ENCODE results near the gene HIGD1A. TPM values are rescaled to one million over a fixed set of nuclear protein-coding genes. Genes with fewer than 3 reads are reported as not detected.

Gene HIGD1A
- total RNA-seq, 6 experiments from 2014 or later: 115 to 144 (median 125) TPM

- Mint-ChIP-seq H3K27me3 (ENCODE audit: insufficient read depth) (no peaks in the 10 kb centered on the region), H3K27ac (peak overlapping the region; percentile 17; the same call in 1 of the 2 replicates), H3K4me3 (no peak overlapping the region), H3K9me3 (no peaks in the 10 kb centered on the region), H3K36me3 (ENCODE audit: low read depth) (peaks cover 13% of the 10 kb centered on the region), H3K4me1 (ENCODE audit: low read depth) (peaks cover 10% of the 10 kb centered on the region; the same call in 1 of the 2 replicates)
- no peak for DNase-seq
- TF ChIP-seq, protein P1, sequence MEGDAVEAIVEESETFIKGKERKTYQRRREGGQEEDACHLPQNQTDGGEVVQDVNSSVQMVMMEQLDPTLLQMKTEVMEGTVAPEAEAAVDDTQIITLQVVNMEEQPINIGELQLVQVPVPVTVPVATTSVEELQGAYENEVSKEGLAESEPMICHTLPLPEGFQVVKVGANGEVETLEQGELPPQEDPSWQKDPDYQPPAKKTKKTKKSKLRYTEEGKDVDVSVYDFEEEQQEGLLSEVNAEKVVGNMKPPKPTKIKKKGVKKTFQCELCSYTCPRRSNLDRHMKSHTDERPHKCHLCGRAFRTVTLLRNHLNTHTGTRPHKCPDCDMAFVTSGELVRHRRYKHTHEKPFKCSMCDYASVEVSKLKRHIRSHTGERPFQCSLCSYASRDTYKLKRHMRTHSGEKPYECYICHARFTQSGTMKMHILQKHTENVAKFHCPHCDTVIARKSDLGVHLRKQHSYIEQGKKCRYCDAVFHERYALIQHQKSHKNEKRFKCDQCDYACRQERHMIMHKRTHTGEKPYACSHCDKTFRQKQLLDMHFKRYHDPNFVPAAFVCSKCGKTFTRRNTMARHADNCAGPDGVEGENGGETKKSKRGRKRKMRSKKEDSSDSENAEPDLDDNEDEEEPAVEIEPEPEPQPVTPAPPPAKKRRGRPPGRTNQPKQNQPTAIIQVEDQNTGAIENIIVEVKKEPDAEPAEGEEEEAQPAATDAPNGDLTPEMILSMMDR (IDR thresholded peaks at IDR 0.05): no peak
These were observed 7.9 kb downstream of the HIGD1A start for GRCh38 chr3:42796332-42796885.

GRCh38 chr3:42795621-42796181, 8.6 kb downstream of the HIGD1A start:
- peaks cover 14% of the 10 kb centered on the region for H3K36me3 Mint-ChIP-seq (ENCODE audit: low read depth)
- H3K4me1 Mint-ChIP-seq (ENCODE audit: low read depth): peaks cover 7% of the 10 kb centered on the region
- no peak overlapping the region for H3K27ac Mint-ChIP-seq
- H3K9me3 Mint-ChIP-seq: no peaks in the 10 kb centered on the region
- no peak for DNase-seq
- no peak overlapping the region for H3K4me3 Mint-ChIP-seq
- H3K27me3 Mint-ChIP-seq (ENCODE audit: insufficient read depth): no peaks in the 10 kb centered on the region
- TF ChIP-seq, protein P1 (IDR thresholded peaks at IDR 0.05): no peak

- H3K9me3 Mint-ChIP-seq: no peaks in the 10 kb centered on the region
- H3K4me3 Mint-ChIP-seq: no peak overlapping the region
- no peaks in the 10 kb centered on the region for H3K27me3 Mint-ChIP-seq (ENCODE audit: insufficient read depth)
- no peak for DNase-seq
- H3K4me1 Mint-ChIP-seq (ENCODE audit: low read depth): peaks cover 5% of the 10 kb centered on the region
- TF ChIP-seq, protein P1 (IDR thresholded peaks at IDR 0.05): no peak
- peaks cover 16% of the 10 kb centered on the region for H3K36me3 Mint-ChIP-seq (ENCODE audit: low read depth)
- no peak overlapping the region for H3K27ac Mint-ChIP-seq
These were observed 13.5 kb downstream of the HIGD1A start for GRCh38 chr3:42790714-42791229.

DNA sequence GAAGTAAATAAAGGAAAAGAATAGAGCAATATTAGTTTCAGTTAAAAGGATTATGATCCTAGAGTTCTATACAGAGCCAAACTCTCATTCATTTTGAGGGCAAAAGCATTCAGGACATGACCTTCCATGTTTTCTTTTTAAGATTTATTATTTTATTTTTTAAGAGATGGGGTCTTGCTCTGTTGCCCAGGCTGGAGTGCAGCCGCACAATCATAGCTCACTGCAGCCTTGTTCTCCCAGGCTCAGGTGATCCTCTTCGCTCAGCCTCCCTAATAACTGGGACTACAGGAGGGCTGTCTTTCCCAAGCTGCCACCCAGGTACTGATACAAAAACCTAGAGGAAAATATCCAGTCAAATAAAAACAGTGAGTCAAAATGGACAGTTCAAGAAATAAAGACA, 17.7 kb downstream of the HIGD1A start:
- no peak overlapping the region for H3K4me3 Mint-ChIP-seq
- peaks cover 22% of the 10 kb centered on the region for H3K36me3 Mint-ChIP-seq (ENCODE audit: low read depth)
- DNase-seq: no peak
- TF ChIP-seq, protein P1 (IDR thresholded peaks at IDR 0.05): no peak
- no peaks in the 10 kb centered on the region for H3K9me3 Mint-ChIP-seq
- H3K27me3 Mint-ChIP-seq (ENCODE audit: insufficient read depth): no peaks in the 10 kb centered on the region
- H3K27ac Mint-ChIP-seq: no peak overlapping the region
- H3K4me1 Mint-ChIP-seq (ENCODE audit: low read depth): peaks cover 5% of the 10 kb centered on the region

- no peaks in the 10 kb centered on the region for H3K9me3 Mint-ChIP-seq
- peaks cover 22% of the 10 kb centered on the region for H3K36me3 Mint-ChIP-seq (ENCODE audit: low read depth)
- TF ChIP-seq, protein P1 (IDR thresholded peaks at IDR 0.05): no peak
- 0 out of 2 replicates have a peak overlapping the region, but pooled peaks have one; percentile 7 for H3K27ac Mint-ChIP-seq
- no peak overlapping the region for H3K4me3 Mint-ChIP-seq
- H3K4me1 Mint-ChIP-seq (ENCODE audit: low read depth): peaks cover 5% of the 10 kb centered on the region
- H3K27me3 Mint-ChIP-seq (ENCODE audit: insufficient read depth): no peaks in the 10 kb centered on the region
- DNase-seq: no peak
These were observed 18.1 kb downstream of the HIGD1A start for GRCh38 chr3:42786212-42786611.

Measured in HFFc6 (cell line).